GOT3 (cell line): ENCODE data around the gene SLC26A1.

Experiments used
- DNase-seq: peaks from one replicate; lab custom pipeline; 2025; ENCODE audit warnings: mixed read lengths; lab: John Stamatoyannopoulos, UW

Gene SLC26A1

DNA sequence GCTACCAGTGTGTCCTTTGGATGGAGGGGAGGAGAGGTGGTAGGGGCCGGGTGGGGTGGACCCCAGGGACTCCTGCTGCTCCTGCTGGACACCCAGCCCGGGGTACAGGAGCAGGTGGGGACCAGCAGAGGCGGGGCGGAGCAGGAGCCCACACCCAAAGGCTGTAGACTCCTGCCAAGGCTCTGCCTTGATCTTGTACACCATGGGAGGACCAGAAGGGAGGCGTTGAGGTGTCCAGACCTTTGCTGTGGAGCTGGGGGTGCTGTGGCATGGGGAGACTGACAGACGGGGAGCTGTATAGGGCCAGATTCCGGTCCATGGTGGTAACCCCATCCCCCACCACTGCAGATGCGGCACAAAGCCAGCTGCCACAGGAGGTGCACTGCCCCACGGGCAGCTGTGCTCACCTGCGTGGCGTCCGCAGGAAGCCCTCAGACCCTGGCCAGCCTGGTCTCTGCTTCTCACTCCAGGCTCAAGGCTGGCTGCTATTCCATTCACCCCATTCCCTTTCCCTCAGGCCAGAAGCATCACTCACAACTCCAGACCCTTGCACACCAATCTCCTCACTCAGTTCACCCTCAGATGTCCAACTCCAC is 5.0 kb upstream of the SLC26A1 start:
- no peak for DNase-seq

DNA sequence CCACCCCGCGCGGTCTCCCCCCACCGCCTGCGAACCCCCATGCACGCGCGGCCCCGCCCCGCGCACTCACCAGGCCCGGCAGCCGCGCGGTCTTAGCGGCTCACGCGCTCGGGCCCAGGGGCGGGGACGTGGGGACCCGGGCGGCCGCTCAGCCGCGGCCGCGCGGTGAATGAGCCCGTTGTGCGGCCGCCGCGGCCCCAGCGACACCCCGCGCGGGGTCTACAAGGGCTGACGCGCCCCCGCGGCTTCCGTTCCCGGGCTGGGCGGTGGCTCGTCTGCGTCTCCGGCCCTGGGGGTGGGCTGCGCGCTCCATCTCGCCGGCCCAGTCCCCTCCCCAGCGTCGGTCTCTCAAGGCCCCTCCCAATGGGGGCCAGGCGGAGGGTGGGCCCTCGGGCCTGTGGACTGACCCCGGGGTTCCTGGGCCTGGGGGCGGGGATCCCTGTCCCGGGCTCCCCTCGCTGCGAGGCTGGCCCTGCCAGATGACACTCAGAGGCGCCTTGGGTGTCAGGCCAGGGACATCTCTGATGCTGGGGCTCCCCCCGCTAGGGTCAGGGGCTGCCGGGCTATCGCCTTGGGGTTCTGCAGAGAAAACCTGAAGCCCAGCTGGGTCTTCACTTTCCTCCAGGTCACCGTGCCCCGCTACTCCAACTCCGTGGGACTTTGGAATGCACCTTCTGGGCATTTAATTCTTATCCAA is 4.3 kb upstream of the SLC26A1 start:
- DNase-seq: no peak

DNA sequence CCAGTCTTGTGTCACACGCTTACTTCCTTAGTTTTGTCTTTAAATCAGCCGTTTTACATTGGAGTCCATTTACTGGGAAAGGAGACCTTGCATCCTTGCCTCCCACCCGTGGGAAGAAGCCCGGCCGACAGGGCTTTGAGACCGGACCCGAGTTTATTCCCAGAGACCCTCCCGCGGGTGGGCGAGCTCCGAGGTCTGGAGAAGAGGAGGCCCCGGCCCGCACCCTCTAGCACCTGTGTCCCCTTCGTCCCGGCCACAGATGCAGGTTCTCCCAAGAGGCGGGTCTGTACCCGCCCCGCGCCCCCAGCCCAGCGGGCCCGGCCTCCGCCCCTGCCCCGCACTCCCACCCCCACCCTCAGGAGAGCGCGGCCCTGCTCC is 3.8 kb upstream of the SLC26A1 start:
- DNase-seq: no peak

DNA sequence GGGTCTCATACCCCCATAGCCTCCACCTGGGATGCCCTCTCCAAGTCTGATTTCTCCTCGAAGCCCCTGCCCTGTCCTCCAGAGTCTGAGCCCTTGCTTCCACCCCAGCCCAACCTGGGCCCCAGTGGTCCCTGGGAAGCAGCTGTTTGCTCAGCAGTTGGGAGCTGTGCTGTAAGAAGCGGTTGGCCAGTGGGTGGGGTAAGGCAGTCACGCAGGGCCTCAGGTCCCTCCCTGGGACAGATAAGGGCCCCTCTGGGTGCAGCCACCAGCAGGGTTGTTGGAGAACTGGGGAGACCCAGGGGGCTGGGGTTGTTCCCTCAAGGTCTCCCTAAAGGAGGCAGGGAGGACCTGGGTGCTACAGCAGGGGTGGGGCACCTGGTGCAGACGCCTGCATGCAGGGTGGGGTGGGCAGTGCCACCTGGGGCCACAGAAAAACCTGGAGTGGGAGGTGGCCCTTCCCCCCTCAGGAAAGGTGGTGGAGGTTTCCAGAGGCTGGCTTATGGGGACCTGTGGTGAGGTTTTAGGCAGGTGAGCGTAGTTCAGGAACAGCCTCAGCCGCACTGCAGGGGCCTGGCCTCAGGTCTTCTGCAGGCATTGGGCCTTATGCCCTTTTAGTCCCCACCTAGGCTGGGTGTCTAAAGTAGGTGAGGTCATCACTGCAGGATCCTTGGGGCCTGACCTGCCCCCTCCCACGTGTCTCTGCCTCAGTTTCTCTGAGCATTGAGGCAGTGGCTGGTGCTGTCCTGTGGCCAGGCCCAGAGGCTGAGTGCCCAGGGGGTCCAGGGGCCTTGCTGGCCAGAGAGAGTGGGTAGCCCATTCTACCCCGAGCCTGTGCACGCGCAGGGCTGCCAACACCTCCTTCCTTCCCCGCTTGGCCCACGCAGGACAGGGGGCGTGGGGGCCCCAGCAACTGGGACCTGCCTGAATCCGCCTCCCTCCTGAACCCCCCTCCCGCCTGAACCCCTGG is 3.1 kb upstream of the SLC26A1 start:
- DNase-seq: no peak

DNA sequence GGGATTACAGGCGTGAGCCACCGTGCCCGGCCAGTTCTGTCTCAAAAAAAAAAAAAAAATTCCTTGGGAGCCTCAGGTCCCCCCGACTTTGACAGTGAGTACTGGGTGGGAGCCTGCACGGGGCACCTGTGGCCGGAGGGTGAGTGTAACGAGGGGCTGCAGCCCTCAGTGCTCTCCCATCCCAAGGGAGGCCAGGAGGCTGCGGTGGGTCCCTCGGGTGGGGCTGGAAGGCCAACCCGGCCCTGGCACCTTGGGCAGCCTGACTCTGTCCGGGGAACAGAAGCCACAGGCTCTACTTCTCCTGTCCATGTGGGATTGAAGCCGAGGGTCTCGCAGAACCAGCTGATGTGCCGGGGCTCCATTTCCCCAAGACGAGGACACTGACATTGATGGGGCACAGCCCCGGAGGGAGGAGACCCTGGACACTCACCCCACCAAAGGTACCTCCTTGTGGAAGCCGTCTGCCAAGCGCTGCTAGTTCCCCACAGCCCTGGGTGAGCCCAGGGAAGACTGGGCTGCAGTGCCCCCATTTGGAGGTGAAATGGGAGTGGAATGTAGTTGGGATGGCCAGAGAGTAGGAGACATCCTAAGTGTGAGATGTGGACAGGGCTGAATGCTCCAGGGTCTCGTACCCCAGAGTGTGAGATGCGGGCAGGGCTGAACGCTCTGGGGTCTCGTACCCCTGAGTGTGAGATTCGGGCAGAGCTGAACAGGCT is 2.3 kb upstream of the SLC26A1 start:
- no peak for DNase-seq

DNA sequence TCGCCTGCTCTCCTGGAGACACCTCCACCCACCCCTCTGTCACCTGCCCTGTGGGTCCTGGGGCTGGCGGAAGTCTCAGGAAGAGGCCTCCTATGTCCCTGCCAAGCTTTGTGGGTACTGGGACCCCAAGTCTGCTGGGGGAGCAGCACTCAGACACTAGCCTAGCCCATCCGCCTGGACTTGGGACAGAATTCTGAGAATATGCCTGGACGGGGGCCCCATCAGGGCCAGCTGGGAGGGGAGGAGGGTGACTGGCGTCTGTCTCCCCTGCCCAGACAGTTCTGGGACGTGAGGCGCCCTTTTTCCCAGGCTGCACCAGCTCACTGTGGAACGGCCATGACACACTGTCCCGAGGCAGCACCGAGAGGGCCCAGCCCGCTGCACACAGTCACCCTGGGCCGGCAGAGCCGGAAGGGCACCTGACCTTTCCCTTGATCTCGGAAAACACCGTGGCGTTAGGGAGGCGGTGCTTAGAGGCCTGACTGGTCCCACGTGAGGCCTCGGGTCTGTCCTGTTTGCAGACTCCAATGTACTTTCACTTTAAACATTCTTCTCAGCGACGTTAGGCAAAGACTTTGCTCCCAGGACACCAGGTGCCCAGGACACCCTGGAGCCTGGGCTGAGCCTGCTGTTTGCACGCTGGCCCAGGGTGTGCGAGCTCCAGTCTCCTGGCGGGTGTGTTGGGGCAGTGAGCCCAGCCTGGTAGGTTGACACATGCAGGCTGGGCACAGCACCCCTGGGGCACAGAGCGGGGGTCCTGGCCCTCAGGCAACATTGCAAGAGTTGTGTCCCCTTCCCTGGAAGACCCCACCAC is 700 bp downstream of the SLC26A1 start:
- DNase-seq: no peak

DNA sequence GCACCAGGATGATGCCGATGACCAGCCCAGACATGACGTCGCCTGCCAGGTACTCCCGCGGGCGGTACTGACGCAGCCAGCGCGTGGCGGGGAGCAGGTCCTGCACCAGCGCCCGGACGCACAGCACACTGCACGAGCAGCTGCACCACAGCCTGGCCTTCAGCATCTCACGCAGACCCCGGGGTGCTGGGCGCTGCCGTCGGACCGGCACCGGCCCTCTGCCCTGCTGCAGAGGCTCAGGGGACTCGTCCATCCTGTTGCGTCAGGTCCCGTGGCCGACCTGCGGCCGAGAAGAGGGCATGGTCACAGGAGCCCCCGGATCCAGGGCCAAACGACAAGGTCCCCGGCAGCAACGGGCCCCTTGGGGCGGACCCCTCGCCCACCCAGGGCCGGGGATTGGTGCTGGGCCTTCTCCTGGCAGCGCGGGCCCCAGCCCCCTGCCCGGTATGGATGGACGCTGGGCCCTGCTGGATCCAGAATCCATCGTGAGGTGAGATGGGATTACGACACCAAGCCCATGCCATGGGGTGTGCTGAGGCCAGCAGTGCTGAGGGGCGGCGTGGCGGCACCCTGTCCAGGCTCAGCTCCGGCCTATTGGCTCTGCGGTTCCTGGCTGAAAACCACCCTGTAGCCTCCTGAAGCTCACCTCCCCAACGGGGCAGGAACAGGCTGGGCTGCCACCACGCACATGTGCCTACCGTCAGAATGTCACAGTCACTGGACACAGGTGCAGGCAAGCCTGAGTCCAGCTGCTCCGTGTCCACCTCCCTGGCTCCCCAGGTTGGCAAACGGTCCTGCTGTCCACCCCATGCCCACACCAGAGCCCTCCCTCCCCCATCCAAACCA is 1.5 kb downstream of the SLC26A1 start:
- no peak for DNase-seq

DNA sequence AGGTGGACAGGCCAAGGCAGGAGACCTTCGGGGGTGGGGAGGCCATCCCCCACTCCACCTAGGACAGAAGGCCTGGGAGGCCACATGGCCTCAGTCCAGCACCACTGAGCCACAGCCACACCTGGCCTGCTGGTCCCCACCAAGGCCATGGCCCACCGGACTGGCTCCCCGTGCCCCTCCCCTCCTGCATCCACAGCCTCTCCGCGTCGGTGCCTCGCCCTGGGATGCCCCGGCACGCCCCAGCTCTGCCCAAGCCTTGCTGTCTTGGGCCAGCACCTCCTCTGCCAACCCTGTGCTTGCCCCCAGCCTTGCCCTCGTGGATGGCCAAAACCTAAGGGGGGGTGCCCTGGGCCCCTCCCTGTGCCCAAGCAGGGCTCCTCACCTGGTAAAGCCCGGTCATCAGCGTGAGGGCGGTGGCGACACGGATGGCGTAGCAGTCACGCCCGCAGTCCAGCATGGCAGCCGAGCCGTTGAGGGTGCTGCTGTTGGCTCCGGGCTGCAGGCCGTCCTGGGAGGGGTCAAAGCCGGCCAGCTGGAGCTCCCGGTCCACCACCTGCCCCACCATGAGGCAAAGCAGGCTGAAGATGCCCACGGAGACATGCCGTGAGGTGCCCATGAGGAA is 2.3 kb downstream of the SLC26A1 start:
- DNase-seq: no peak

DNA sequence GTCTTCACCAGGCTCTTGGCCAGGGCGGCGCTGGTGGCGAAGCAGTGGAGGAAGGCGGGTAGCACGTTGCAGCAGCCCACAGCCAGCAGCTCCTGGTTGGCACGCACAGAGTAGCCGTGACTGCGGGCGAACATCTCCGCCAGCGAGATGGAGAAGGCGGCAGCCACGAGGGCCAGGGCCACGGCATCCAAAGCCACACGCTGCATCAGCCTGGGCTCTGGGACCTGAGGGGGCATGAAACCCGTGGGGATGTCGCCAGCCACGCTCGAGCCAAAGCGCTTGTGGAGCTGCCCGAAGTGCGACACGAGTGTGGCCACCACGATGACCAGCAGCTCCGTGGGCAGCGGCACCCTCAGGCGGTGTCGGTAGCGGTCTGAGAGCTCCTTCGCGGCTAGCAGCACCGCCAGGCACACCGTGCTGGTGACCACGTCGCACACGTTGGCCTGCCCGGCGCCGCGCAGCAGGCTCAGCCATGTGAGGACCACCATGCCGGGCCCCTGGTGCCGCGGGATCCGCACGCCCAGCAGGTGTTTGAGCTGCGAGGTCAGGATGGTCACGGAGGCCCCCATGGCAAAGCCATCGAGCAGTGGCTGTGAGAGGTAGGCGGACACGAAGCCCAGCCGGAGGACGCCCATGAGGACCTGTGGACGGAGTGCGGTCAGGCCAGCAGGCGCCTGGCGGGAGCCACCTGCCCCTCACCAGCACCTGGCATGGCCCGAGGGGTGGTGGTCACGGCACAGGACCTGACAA is 3.3 kb downstream of the SLC26A1 start:
- DNase-seq: no peak

DNA sequence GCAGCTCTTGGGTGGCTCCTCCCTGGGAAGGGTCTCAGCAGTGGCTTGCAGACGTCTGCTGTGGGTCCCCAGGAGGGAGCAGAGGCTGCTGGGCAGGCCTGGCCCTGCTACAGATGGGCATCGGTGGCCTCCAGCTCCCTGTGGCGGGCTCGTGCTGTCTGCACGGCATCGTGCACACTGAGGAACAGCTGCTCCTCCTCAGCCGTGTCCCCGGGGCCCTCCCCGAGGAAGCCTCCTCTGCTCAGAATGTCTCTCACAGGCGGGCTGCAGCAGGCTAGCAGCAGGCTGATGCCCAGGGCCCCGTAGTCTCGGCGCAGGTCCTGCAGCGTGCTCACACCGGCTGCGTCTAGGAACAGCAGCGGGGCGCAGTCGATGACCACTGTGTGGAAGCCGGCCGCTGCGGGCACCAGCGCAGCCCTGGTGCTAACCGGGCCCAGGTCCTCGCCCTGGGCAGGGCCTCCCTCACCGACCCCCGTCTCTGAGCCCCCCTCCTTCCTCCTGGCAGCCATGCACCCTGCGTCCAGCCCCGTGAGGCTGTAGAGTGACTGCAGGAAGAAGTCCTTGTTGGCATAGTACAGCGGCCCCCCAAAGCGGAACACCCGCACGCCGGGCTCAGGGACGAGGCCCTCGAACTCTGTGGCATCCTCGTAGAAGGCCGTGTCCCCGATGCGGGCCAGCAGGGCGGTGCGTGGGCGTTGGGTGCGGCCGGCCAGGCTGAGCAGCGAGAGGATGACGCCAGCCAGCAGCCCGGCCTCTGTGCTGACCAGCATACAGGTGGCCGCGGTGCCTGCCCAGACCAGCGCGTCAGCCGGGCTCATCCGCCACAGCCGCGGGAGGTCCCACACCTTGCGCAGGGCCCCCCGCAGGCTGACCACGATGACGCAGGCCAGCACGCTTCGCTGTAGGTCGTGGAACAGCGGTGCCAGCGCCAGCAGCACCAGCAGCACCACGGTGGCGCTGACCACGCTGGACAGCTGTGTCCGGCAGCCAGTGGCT is 4.2 kb downstream of the SLC26A1 start:
- DNase-seq: no peak

DNA sequence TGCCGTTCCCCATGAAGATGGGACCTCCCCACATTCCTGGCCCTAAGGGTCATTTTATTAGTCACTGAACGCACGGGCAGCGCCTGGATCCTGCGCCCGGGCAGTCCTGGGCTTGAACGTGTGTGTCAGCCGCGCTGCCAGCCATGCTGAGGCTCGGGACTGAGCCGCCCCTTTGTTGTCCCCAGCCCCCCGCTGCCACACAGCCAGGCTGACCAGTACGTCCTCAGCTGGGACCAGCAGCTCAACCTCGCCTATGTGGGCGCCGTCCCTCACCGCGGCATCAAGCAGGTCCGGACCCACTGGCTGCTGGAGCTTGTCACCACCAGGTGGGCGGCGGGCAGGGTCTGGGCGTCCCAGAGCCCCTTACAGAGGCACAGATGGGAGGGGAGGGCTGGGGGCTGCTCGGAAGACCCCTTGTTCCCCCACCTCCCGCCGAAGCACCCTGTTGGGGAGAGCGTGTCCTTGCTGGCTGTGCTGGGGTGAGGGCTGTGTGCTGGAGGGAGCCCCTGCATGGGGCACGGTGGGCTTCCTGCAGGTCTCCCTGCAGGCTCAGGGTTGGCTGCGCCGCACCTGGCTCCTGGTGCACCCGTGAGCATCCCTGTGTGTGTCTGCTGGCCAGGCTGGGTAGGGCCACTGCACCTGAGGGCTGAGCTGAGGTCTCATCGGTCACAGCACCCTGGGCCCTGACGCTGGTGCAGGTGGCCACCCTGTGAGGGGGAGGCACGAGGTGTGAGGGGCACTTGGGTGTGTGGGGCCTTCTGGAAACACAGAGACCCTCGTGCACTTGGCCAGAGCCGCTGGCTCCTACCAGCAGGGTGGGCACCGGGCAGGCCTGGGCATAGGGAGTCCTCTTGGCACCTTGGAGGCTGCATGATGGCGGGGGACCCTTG is 5.3 kb downstream of the SLC26A1 start:
- DNase-seq: no peak

DNA sequence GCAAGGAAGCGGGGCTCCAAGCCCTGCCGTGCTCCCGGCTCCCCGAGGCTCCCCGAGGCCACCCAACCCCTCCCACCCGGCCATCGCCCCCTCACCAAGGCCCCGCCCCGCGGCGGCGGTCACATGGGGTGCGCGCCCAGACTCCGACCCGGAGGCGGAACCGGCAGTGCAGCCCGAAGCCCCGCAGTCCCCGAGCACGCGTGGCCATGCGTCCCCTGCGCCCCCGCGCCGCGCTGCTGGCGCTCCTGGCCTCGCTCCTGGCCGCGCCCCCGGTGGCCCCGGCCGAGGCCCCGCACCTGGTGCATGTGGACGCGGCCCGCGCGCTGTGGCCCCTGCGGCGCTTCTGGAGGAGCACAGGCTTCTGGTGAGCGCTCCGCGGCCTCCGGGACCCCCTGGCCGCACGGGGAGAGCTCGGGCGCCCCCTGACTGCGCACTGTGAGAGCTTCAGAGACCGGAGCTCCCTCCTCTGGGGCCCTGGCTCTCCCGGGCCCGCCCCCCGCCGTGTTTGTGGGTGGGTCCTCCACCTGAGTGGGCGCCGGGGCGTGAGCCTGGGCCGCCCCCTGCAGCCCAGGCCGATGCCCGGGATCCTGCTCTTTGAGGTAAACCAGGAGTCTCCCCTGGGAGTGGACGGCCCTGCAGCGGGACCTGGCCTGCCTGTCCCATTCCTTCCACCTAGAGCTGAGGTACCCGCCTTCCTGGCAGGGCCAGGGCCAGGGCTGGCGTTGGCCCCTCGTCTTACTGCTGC is 6.2 kb downstream of the SLC26A1 start, which contains the start of gene IDUA:
TSS of gene IDUA (plus strand) at position 166 of the 745 bp plus-strand sequence. CDS start at position 207, 41 bp downstream.
- DNase-seq: peak; percentile 22

DNA sequence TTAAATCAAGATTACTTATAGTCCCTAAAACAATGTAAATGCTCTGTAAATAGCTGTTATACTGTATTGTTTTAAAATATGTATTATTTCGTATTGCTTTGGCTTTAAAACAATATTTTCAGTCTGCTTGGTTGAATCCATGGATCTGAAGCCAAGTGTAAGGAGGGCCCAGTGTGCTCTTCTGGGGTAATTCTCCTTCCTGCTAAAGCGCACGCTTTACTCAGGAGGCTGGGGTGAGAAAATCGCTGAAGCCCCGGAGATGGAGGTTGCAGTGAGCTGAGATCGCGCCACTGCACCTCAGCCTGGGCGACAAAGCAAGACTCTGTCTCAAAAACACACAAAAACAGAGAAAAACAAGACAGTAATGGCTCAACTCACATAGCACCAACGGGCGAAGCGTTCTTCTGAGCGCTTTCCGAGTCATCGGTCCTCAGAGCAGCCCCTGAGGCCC is 6.8 kb downstream of the SLC26A1 start:
- DNase-seq: no peak

DNA sequence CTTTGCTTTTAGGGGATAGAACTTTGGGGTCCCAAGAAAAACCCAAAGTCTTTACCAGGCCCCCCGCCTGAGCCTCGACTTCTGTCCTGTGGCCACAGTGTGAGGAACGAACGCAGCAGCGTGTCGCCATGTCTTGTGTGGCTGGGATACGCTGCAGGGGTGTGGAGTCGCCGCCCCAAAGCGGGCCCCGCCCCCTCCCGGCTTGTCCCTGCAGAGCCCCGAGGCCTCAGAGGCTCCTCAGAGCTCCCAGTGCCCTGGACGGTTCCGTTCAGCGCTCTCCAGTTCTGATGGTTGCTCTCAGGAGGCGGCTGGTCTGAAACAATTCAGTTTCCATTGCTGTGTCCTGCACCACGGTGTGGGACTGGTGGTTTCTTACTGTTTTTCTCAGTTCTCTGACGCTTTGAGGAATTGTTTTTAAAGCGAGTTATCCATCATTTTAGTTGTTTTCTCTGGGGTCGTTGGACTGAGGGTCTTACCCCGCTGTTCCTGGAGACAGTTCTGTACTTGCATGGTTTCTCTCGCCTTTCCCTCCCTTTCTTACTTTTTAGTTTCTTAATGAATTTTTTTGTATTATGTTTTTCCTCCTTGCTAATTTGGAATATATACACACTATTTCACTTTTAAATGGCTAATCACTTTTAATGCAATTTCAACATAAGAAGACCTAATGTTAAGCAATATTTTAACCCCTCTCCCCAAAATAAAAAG is 7.9 kb downstream of the SLC26A1 start:
- DNase-seq: no peak

DNA sequence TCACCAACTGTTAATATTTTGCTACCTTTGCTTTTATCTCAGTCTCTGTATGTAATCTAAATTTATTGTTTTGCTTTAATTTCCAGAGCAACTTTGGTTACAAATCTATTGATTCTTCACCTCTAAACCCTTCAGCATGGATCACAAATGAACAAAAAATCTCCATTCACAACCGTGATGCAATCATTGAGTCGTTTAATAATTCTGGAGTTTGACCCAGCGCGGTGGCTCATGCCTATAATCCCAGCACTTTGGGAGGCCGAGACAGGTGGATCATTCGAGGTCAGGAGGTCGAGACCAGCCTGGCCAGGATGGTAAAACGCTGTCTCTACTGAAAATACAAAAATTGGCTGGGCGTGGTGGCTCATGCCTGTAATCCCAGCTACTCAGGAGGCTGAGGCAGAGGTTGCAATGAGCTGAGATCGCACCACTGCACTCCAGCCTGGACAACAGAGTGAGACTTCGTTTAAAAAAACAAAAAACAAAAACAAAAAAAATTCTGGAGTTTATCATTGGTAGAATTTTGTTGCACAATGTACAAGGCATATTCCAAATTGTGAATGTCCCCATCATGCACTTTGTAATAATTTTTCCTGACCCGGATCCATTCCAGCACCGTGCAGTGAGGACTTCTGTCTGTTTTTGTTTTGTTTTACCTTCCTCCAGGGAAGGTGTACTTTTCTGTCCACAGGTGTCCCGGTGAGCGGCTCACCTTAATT is 8.7 kb downstream of the SLC26A1 start:
- no peak for DNase-seq
